Ascending aorta (tissue), 2 donors: ENCODE measurements around the gene RAB14. TPM values are rescaled to one million over a fixed set of nuclear protein-coding genes. Genes with fewer than 3 reads are reported as not detected.
A peak's percentile ranks its signal among the peaks of the same experiment; 100 is the strongest.

Experiments
- DNase-seq, 2 donors: peaks; one replicate each; pipeline ENCODE4 v3.0.0-alpha.2; 2019; ENCODE audit warnings: low spot score in 2 of 2
- H3K27ac ChIP-seq, 2 donors: fragments of 200-600 bp; sonication (generic); one replicate each; pipeline ENCODE4 v1.5.1; 2016 to 2017; ENCODE audit warnings: mild to moderate bottlenecking in 1 of 2
- H3K27me3 ChIP-seq: fragments of 200-600 bp; sonication (generic); one replicate; pipeline ENCODE4 v1.5.1; 2017
- H3K36me3 ChIP-seq, 2 donors: fragments of 200-600 bp; sonication (generic); one replicate each; pipeline ENCODE4 v1.5.1; 2016
- H3K4me1 ChIP-seq, 2 donors: fragments of 200-600 bp; sonication (generic); one replicate each; pipeline ENCODE4 v1.5.1; 2016 to 2017; ENCODE audit warnings: mild to moderate bottlenecking in 1 of 2
- H3K4me3 ChIP-seq, 2 donors: fragments of 200-600 bp; sonication (generic); one replicate each; pipeline ENCODE4 v1.5.1; 2016 to 2017; ENCODE audit warnings: mild to moderate bottlenecking in 1 of 2
- H3K9me3 ChIP-seq, 2 donors: fragments of 200-600 bp; sonication (generic); one replicate each; pipeline ENCODE4 v1.5.1; 2016
- CTCF ChIP-seq, 3 experiments: fragments of 200-600 bp in 2 of 3; fragments of 450-650 bp in 1 of 3; sonication (generic) in 2 of 3; IDR thresholded peaks; one replicate each; pipeline ENCODE4 v1.5.1; 2016 to 2019; ENCODE audit warnings: antibody characterized with exemption in 3 of 3, mild to moderate bottlenecking in 1 of 3, moderate library complexity in 1 of 3
- intact Hi-C: fragments of 100-400 bp; cut with DNase I; formaldehyde crosslinking; loops from one replicate; pipeline ENCODE4 v1.15.1; 2023
- total RNA-seq: library from RNA; depleted of rRNA; stranded (reverse); fragments of >200 nt; gene quantifications from one replicate; pipeline ENCODE4 v1.1.0, GENCODE V29; 2016

RAB14 gene
- total RNA-seq, result 18.2 TPM

- no peaks in the 10 kb centered on the region for H3K36me3 ChIP-seq
- peak; percentile 98 to 100 for DNase-seq
- peak within 1 kb of the TSS; percentile 90 to 96 for H3K27ac ChIP-seq
- H3K27me3 ChIP-seq, result no peaks in the 10 kb centered on the region
- peaks cover 0 to 20% of the 10 kb centered on the region in 2 donors for H3K4me1 ChIP-seq
- intact Hi-C loops, result loop anchor here (5.0 kb wide), 1 partner anchor 335 kb away; no protein-coding TSS in a partner anchor
- H3K9me3 ChIP-seq, result no peaks in the 10 kb centered on the region
- H3K4me3 ChIP-seq, result peak within 1 kb of the TSS; percentile 75 to 87
- TF ChIP-seq CTCF (IDR thresholded peaks at IDR 0.05), result peak; percentile 44 to 54 (median 53)
Observed at GRCh38 chr9:121201738-121202533, at the start of gene RAB14. Gene RAB14 (minus strand): TSS chr9:121201869. CDS start chr9:121193412, 8,457 bp downstream.

- no peak for TF ChIP-seq CTCF (IDR thresholded peaks at IDR 0.05)
- H3K9me3 ChIP-seq, result no peaks in the 10 kb centered on the region
- H3K36me3 ChIP-seq, result no peaks in the 10 kb centered on the region
- H3K4me1 ChIP-seq, result no peaks in the 10 kb centered on the region
- DNase-seq, result peak in 1 of 2 donors; percentile 30
- H3K4me3 ChIP-seq, result no peak overlapping the region
- H3K27me3 ChIP-seq, result no peaks in the 10 kb centered on the region
- H3K27ac ChIP-seq, result no peak overlapping the region
- intact Hi-C loops, result no loop called here
Observed at GRCh38 chr9:121249563-121249962, 47.9 kb upstream of the RAB14 start.

- TF ChIP-seq CTCF (IDR thresholded peaks at IDR 0.05), result no peak
- DNase-seq, result no peak
Observed at GRCh38 chr9:121246821-121247561, 45.3 kb upstream of the RAB14 start.

GRCh38 chr9:121242959-121243346 lies 41.3 kb upstream of the RAB14 start:
- DNase-seq, result no peak
- intact Hi-C loops, result no loop called here
- no peak for TF ChIP-seq CTCF (IDR thresholded peaks at IDR 0.05)
- no peak overlapping the region for H3K4me3 ChIP-seq
- H3K27me3 ChIP-seq, result no peaks in the 10 kb centered on the region
- H3K4me1 ChIP-seq, result peaks cover 0 to 11% of the 10 kb centered on the region in 2 donors
- no peaks in the 10 kb centered on the region for H3K36me3 ChIP-seq
- H3K9me3 ChIP-seq, result peaks cover 0 to 4% of the 10 kb centered on the region in 2 donors
- peak overlapping the region; percentile 60 to 75 for H3K27ac ChIP-seq

More at GRCh38 chr9:121246821-121247561, 45.3 kb upstream of the RAB14 start:
- H3K27ac ChIP-seq, result no peak overlapping the region
- intact Hi-C loops, result no loop called here
- no peaks in the 10 kb centered on the region for H3K36me3 ChIP-seq
- no peak overlapping the region for H3K4me3 ChIP-seq
- peaks cover 0 to 4% of the 10 kb centered on the region in 2 donors for H3K9me3 ChIP-seq
- H3K27me3 ChIP-seq, result no peaks in the 10 kb centered on the region
- peaks cover 0 to 8% of the 10 kb centered on the region in 2 donors for H3K4me1 ChIP-seq

GRCh38 chr9:121242219-121242958 lies 40.7 kb upstream of the RAB14 start:
- H3K9me3 ChIP-seq, result peaks cover 0 to 4% of the 10 kb centered on the region in 2 donors
- H3K4me1 ChIP-seq, result peaks cover 0 to 11% of the 10 kb centered on the region in 2 donors
- H3K4me3 ChIP-seq, result no peak overlapping the region
- H3K36me3 ChIP-seq, result no peaks in the 10 kb centered on the region
- no peak for TF ChIP-seq CTCF (IDR thresholded peaks at IDR 0.05)
- DNase-seq, result no peak
- H3K27me3 ChIP-seq, result no peaks in the 10 kb centered on the region
- intact Hi-C loops, result no loop called here
- H3K27ac ChIP-seq, result peak overlapping the region; percentile 60 to 75
